ENCODE results near the gene STAT6.

- TF ChIP-seq CTCF (IDR thresholded peaks at IDR 0.05): no peak
- TF ChIP-seq EZH2 (IDR thresholded peaks at IDR 0.05): no peak
Measured at GRCh38 chr12:57051011-57051410, 60.2 kb downstream of the STAT6 start.

Data from neural progenitor cell (in vitro differentiated cells).